Upper lobe of left lung (tissue), 6 donors: ENCODE measurements around the gene RBM23. TPM values are rescaled to one million over a fixed set of nuclear protein-coding genes. Genes with fewer than 3 reads are reported as not detected.
A peak's percentile ranks its signal among the peaks of the same experiment; 100 is the strongest.

Experiments
- ATAC-seq, 2 donors: fragments of 200-7000 bp; cut with Tn5 transposase; one replicate each; pipeline ENCODE4 v1.9.1; 2022; ENCODE audit warnings: mild to moderate bottlenecking in 2 of 2, moderate library complexity in 2 of 2; ENCODE audit not compliant: low FRiP score in 2 of 2
- DNase-seq, 2 donors: peaks; one replicate each; pipeline ENCODE4 v3.0.0-alpha.2; 2019 to 2020
- H3K27ac ChIP-seq, 4 donors: fragments of 200-600 bp; sonication (generic); one replicate each; pipeline ENCODE4 v1.5.1; 2016 to 2019
- H3K27me3 ChIP-seq, 4 donors: fragments of 200-600 bp; sonication (generic); one replicate each; pipeline ENCODE4 v1.5.1; 2017 to 2019
- H3K36me3 ChIP-seq, 4 donors: fragments of 200-600 bp; sonication (generic); one replicate each; pipeline ENCODE4 v1.5.1; 2016 to 2019
- H3K4me1 ChIP-seq, 4 donors: fragments of 200-600 bp; sonication (generic); one replicate each; pipeline ENCODE4 v1.5.1; 2018 to 2019
- H3K4me3 ChIP-seq, 4 donors: fragments of 200-600 bp; sonication (generic); one replicate each; pipeline ENCODE4 v1.5.1; 2017 to 2019; ENCODE audit warnings: mild to moderate bottlenecking in 2 of 4, moderate library complexity in 1 of 4
- H3K9me3 ChIP-seq, 4 donors: fragments of 200-600 bp; sonication (generic); one replicate each; pipeline ENCODE4 v1.5.1; 2018 to 2019
- CTCF ChIP-seq, 6 experiments: fragments of 450-650 bp in 4 of 6; fragments of 200-600 bp in 2 of 6; sonication (generic) in 2 of 6; IDR thresholded peaks; one replicate each; pipeline ENCODE4 v1.5.1; 2016 to 2019; ENCODE audit warnings: antibody characterized with exemption in 6 of 6
- EP300 ChIP-seq, 4 donors: sonication (generic); formaldehyde crosslinking; IDR thresholded peaks; one replicate each; pipeline ENCODE4 v1.5.1; 2017; ENCODE audit warnings: antibody characterized with exemption in 4 of 4, control low read depth in 2 of 4
- POLR2A ChIP-seq, 4 donors: fragments of 450-650 bp; IDR thresholded peaks; one replicate each; pipeline ENCODE4 v1.5.1; 2016 to 2017; ENCODE audit warnings: antibody characterized with exemption in 4 of 4, mild to moderate bottlenecking in 2 of 4
- POLR2AphosphoS5 ChIP-seq, 2 donors: sonication (generic); formaldehyde crosslinking; IDR thresholded peaks; one replicate each; pipeline ENCODE4 v1.5.1; 2017; ENCODE audit warnings: antibody characterized with exemption in 2 of 2
- WGBS, 2 donors: methylation state at CpG; one replicate each; pipeline ENCODE4 v1.1.5; 2017 to 2018; 5-methylcytosine and 5-hydroxymethylcytosine counted together
- total RNA-seq, 6 donors: library from RNA; depleted of rRNA in 4 of 6; stranded (reverse); fragments of >200 nt in 4 of 6; gene quantifications; one replicate each; pipeline versions ENCODE4 v1.1.0 to v1.2.1, GENCODE V29; 2016 to 2021
- donor health status: DM: no; HTN: no; CAD: no; lungs with moderate emphysema.
- donor health status: DM: no; HTN: yes; CAD: no; lungs with severe emphysema.

The RBM23 gene
- total RNA-seq, 6 donors from 2014 or later = 63.3 to 96.8 (median 91.9) TPM

- H3K4me3 ChIP-seq = peak within 1 kb of the TSS; percentile 75 to 89 (median 86)
- peak; percentile 19 to 92 (median 72) for TF ChIP-seq POLR2A (IDR thresholded peaks at IDR 0.05)
- TF ChIP-seq POLR2AphosphoS5 (IDR thresholded peaks at IDR 0.05) = peak; percentile 78 to 89
- TF ChIP-seq CTCF (IDR thresholded peaks at IDR 0.05) = peak in 2 of 6 experiments; percentile 17 to 24
- peak in 1 of 4 donors; percentile 38 for TF ChIP-seq EP300 (IDR thresholded peaks at IDR 0.05)
- no peaks in the 10 kb centered on the region for H3K9me3 ChIP-seq
- ATAC-seq (peak; percentile 96 to 97), DNase-seq (peak; percentile 95 to 97)
- H3K4me1 ChIP-seq = peaks cover 22 to 37% (median 26%) of the 10 kb centered on the region in 4 donors
- H3K27me3 ChIP-seq = no peaks in the 10 kb centered on the region
- peak within 1 kb of the TSS; percentile 98 to 100 (median 99) for H3K27ac ChIP-seq
- WGBS, 2 donors = 0% methylated on average over 20 to 28 of the region's 50 CpGs
- H3K36me3 ChIP-seq = peaks cover 23 to 34% (median 32%) of the 10 kb centered on the region in 4 donors
Observed at GRCh38 chr14:22871224-22872032, 47.5 kb downstream of the RBM23 start, which contains the start of gene LRP10. TSS of gene LRP10 (plus strand) at chr14:22871740. CDS start at chr14:22872304, 564 bp downstream.

- H3K4me1 ChIP-seq = peaks cover 22 to 32% (median 26%) of the 10 kb centered on the region in 4 donors
- DNase-seq (no peak), ATAC-seq (peak in 1 of 2 donors; percentile 21)
- H3K27me3 ChIP-seq = no peaks in the 10 kb centered on the region
- H3K4me3 ChIP-seq = peak overlapping the region in 3 of 4 donors; percentile 75 to 89 (median 87)
- WGBS, 2 donors = 3 to 9% methylated on average over 1 of the region's 1 CpG
- H3K27ac ChIP-seq = peak overlapping the region; percentile 98 to 100 (median 99)
- H3K36me3 ChIP-seq = peaks cover 17 to 28% (median 26%) of the 10 kb centered on the region in 4 donors
- H3K9me3 ChIP-seq = no peaks in the 10 kb centered on the region
- TF ChIP-seq EP300 (IDR thresholded peaks at IDR 0.05) (peak in 1 of 4 donors; percentile 24), POLR2A (IDR thresholded peaks at IDR 0.05) (no peak), CTCF (IDR thresholded peaks at IDR 0.05) (no peak), POLR2AphosphoS5 (IDR thresholded peaks at IDR 0.05) (no peak)
Observed at GRCh38 chr14:22870811-22871223, 48.1 kb downstream of the RBM23 start.

GRCh38 chr14:22866874-22867273, 52.1 kb downstream of the RBM23 start:
- TF ChIP-seq CTCF (IDR thresholded peaks at IDR 0.05) = no peak
- Histone ChIP-seq H3K4me1 (peaks cover 11 to 14% (median 13%) of the 10 kb centered on the region in 4 donors), H3K27ac (no peak overlapping the region), H3K27me3 (no peaks in the 10 kb centered on the region), H3K4me3 (no peak overlapping the region), H3K9me3 (no peaks in the 10 kb centered on the region), H3K36me3 (no peaks in the 10 kb centered on the region)
- ATAC-seq (no peak), DNase-seq (no peak)
- 99 to 100% methylated on average over 5 of the region's 5 CpGs for WGBS, 2 donors

- Histone ChIP-seq H3K4me3 (no peak overlapping the region), H3K9me3 (no peaks in the 10 kb centered on the region), H3K4me1 (peaks cover 8 to 11% (median 8%) of the 10 kb centered on the region in 4 donors), H3K27ac (no peak overlapping the region), H3K36me3 (no peaks in the 10 kb centered on the region), H3K27me3 (no peaks in the 10 kb centered on the region)
- TF ChIP-seq POLR2AphosphoS5 (IDR thresholded peaks at IDR 0.05) = no peak
- no peak for DNase-seq
- WGBS, 2 donors = 58 to 60% methylated on average over 6 of the region's 6 CpGs
- no peak for ATAC-seq
Observed at GRCh38 chr14:22865424-22866405, 53.2 kb downstream of the RBM23 start.

GRCh38 chr14:22864979-22865378, 54.0 kb downstream of the RBM23 start:
- TF ChIP-seq POLR2AphosphoS5 (IDR thresholded peaks at IDR 0.05) (no peak), POLR2A (IDR thresholded peaks at IDR 0.05) (no peak), EP300 (IDR thresholded peaks at IDR 0.05) (no peak), CTCF (IDR thresholded peaks at IDR 0.05) (no peak)
- WGBS, 2 donors = 78 to 85% methylated on average over 4 of the region's 4 CpGs
- Histone ChIP-seq H3K4me3 (no peak overlapping the region), H3K4me1 (peaks cover under 1 to 4% (median 1%) of the 10 kb centered on the region in 4 donors), H3K9me3 (no peaks in the 10 kb centered on the region), H3K27ac (no peak overlapping the region), H3K27me3 (no peaks in the 10 kb centered on the region), H3K36me3 (no peaks in the 10 kb centered on the region)
- no peak for DNase-seq
- no peak for ATAC-seq
